ENCODE measurements around the gene TACR2. TPM values are rescaled to one million over a fixed set of nuclear protein-coding genes. Genes with fewer than 3 reads are reported as not detected.

The TACR2 gene
- total RNA-seq, 6 donors from 2014 or later: 0.94 to 1.4 (median 1.2) TPM; not detected in 3

DNA sequence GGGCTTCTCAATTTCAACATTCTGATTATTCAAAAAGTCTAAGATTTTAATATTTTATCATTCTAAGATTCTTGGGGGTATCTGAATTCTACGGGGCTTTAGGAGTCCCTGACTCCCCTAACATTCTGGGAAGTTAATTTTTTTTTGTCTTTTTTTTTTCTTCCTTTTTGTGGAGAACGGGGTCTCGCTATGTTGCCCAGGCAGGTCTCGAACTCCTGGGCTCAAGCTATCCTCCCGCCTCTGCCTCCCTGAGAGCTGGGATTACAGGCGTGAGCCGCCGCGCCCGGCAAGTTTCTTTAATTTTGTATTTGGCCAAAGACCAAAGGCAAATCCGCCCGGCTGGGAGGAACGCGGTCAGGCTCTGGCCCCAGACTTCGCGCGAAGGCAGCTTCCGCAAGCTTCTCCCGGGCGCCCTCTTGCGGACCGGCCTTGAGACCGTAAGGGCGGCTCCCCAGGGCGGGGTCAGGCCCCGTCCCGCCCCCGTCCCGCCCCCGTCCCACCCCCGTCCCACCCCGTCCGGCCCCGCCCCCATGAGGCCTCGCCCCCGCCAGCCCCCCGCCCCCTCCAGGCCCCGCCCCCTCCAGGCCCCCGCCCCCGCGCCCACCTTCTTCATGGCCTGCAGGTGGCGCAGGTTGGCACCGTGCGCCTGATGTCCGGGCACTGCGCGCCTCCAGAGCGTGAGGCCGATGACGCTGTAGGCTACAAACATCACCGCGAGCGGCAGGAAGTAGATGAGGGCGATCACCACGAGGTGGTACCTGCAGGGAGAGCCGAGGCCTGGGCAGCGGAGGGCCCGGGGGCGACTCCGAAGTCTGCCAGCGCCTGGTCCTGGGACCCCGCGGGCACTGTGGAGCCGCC lies 8.2 kb downstream of the TACR2 start:
- Histone ChIP-seq H3K4me1 (peaks cover 29 to 41% (median 36%) of the 10 kb centered on the region in 4 donors), H3K36me3 (peaks cover 0 to 3% (median 0%) of the 10 kb centered on the region in 4 donors), H3K27ac (peak overlapping the region; percentile 88 to 94 (median 89)), H3K9me3 (no peaks in the 10 kb centered on the region), H3K27me3 (no peaks in the 10 kb centered on the region), H3K4me3 (peak overlapping the region in 3 of 4 donors; percentile 39 to 51 (median 50))
- 4 to 6% methylated on average over 27 to 33 of the region's 64 CpGs for WGBS, 2 donors
- peak; percentile 94 to 97 for DNase-seq
- ATAC-seq (ENCODE audit: low FRiP score in 2 of 2): peak; percentile 95 to 96
- no peak for TF ChIP-seq EP300 (IDR thresholded peaks at IDR 0.05)
- TF ChIP-seq POLR2A (IDR thresholded peaks at IDR 0.05): peak in 1 of 4 donors; percentile 66
- TF ChIP-seq POLR2AphosphoS5 (IDR thresholded peaks at IDR 0.05): peak; percentile 60 to 66
- TF ChIP-seq, protein P1, sequence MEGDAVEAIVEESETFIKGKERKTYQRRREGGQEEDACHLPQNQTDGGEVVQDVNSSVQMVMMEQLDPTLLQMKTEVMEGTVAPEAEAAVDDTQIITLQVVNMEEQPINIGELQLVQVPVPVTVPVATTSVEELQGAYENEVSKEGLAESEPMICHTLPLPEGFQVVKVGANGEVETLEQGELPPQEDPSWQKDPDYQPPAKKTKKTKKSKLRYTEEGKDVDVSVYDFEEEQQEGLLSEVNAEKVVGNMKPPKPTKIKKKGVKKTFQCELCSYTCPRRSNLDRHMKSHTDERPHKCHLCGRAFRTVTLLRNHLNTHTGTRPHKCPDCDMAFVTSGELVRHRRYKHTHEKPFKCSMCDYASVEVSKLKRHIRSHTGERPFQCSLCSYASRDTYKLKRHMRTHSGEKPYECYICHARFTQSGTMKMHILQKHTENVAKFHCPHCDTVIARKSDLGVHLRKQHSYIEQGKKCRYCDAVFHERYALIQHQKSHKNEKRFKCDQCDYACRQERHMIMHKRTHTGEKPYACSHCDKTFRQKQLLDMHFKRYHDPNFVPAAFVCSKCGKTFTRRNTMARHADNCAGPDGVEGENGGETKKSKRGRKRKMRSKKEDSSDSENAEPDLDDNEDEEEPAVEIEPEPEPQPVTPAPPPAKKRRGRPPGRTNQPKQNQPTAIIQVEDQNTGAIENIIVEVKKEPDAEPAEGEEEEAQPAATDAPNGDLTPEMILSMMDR (IDR thresholded peaks at IDR 0.05): peak; percentile 60 to 96 (median 74)

DNA sequence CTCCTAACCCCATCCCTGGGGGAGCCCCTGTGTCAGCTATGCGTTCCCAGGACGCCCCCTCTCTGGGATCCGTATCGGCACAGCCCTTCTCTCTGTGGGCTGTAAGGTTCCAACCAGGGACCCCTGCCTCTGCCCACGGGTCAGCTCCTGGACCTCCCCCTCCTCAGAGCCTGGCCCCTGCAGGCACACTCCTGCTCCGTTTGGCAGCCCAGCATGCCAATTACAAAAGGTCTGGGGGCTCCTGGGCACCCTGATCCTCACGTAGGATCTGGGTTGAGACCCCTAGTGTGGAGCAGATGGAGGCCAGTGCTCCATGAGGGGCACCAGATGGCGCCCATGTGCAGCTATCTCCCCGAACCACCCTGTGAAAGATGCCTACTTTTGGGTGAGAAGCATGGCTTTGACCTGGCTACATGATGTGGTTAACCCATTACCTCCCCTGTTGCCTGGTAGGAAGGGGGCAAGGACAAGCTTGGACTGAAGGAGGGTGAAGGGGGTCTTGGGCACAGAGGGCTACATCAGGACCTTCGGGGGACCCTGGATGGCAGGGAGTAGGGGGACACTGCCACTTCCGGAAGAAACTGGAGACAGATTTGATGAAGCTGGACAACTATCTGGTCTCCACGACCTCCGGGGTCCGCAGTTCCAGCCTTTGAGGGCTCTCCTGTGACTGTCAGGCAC lies 9.0 kb downstream of the TACR2 start:
- Histone ChIP-seq H3K4me3 (peak overlapping the region in 2 of 4 donors; percentile 50 to 51), H3K27ac (peak overlapping the region; percentile 79 to 94 (median 89)), H3K9me3 (no peaks in the 10 kb centered on the region), H3K4me1 (peaks cover 26 to 35% (median 30%) of the 10 kb centered on the region in 4 donors), H3K27me3 (no peaks in the 10 kb centered on the region), H3K36me3 (peaks cover 0 to 10% (median 2%) of the 10 kb centered on the region in 4 donors)
- ATAC-seq (ENCODE audit: low FRiP score in 2 of 2) (peak in 1 of 2 donors; percentile 3), DNase-seq (no peak)
- TF ChIP-seq POLR2AphosphoS5 (IDR thresholded peaks at IDR 0.05): no peak
- TF ChIP-seq, protein P1 (IDR thresholded peaks at IDR 0.05): peak in 2 of 6 experiments; percentile 4 to 12
- 69 to 75% methylated on average over 13 to 14 of the region's 14 CpGs for WGBS, 2 donors

DNA sequence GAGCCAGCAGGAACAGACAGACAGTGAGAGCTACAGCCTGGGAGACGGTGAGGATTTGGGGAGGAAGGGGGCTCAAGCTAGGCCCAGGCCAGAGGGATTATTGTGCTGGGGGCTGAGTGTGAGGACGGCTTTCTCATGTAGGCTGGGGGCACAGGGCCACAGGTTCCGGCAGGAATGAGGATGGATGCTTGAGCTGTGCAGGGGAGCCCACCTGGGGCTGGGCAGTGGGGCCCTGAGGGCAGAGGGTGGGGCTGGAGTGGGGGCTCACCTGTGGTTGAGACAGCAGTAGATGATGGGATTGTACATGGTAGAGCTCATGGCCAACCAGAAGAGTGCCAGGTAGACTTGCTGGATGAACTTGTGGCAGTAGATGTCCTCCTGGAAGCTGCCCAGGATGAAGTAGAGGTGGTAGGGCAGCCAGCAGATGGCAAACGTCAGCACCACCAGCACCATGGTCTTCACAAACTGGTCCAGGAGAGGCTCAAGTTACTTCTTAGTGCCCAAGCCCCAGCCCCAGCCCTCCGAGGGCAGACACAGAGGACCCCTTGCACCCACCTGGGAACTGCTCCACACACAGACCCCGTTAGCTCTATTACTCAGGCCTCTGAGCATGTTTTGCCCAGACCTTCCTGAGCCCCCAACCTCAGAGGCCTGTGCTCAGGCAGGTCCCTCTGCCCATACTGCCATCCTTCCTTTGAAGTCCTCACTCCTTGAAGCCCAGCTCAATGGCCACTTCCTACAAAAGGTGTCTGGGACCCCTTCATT lies 9.7 kb downstream of the TACR2 start:
- DNase-seq: peak in 1 of 2 donors; percentile 56
- ATAC-seq (ENCODE audit: low FRiP score in 2 of 2): no peak
- no peak overlapping the region for H3K4me3 ChIP-seq
- no peaks in the 10 kb centered on the region for H3K27me3 ChIP-seq
- no peaks in the 10 kb centered on the region for H3K9me3 ChIP-seq
- peaks cover 26 to 35% (median 30%) of the 10 kb centered on the region in 4 donors for H3K4me1 ChIP-seq
- peaks cover 0 to 18% (median 7%) of the 10 kb centered on the region in 4 donors for H3K36me3 ChIP-seq
- peak overlapping the region in 3 of 4 donors; percentile 79 to 94 (median 89) for H3K27ac ChIP-seq
- 55 to 67% methylated on average over 3 to 6 of the region's 6 CpGs for WGBS, 2 donors
- TF ChIP-seq POLR2AphosphoS5 (IDR thresholded peaks at IDR 0.05) (no peak), EP300 (IDR thresholded peaks at IDR 0.05) (no peak), POLR2A (IDR thresholded peaks at IDR 0.05) (no peak)
- TF ChIP-seq, protein P1 (IDR thresholded peaks at IDR 0.05): no peak

DNA sequence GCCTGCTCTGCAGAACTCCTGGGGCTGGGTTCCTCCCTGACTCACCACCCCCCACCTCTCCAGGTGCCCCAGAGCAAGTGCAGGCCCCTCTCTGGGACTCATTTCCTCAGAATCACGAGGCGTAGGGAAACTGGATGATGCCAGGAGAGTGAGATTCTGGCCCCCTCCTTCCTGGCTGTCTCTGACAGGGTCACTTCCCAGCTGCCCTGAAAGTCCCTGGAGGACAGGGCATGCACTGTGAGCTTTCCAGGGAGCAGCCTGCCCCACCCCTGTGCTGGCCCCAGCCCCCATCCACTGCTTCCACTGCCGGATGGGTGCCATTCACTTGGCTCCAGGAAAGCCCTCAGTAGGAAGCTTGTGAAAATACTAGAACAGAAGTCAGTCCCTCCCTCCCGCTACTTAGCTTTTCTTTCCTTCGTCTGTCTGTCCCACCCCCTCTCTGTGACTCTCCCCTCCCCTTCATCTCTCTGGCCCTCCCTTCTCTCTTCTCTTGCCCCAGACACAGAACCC lies 10.4 kb downstream of the TACR2 start:
- peak overlapping the region in 3 of 4 donors; percentile 79 to 94 (median 89) for H3K27ac ChIP-seq
- TF ChIP-seq EP300 (IDR thresholded peaks at IDR 0.05): peak in 1 of 4 donors; percentile 48
- TF ChIP-seq POLR2A (IDR thresholded peaks at IDR 0.05): no peak
- TF ChIP-seq POLR2AphosphoS5 (IDR thresholded peaks at IDR 0.05): peak in 1 of 2 donors; percentile 20
- H3K36me3 ChIP-seq: peaks cover 0 to 24% (median 13%) of the 10 kb centered on the region in 4 donors
- peak in 1 of 2 donors; percentile 40 for DNase-seq
- H3K9me3 ChIP-seq: no peaks in the 10 kb centered on the region
- no peaks in the 10 kb centered on the region for H3K27me3 ChIP-seq
- peaks cover 26 to 35% (median 30%) of the 10 kb centered on the region in 4 donors for H3K4me1 ChIP-seq
- H3K4me3 ChIP-seq: no peak overlapping the region
- no peak for ATAC-seq (ENCODE audit: low FRiP score in 2 of 2)
- WGBS, 2 donors: 19 to 20% methylated on average over 5 of the region's 5 CpGs

Data from upper lobe of left lung (tissue), 6 donors.